Thymus (tissue), 11 donors: ENCODE measurements around the gene GAL3ST1. TPM values are rescaled to one million over a fixed set of nuclear protein-coding genes. Genes with fewer than 3 reads are reported as not detected.
"Not testable (repeated sequence)": the region's sequence is repeated elsewhere in the genome, so short reads cannot be mapped to it uniquely, and the experiment has no call there.

ENCODE experiments used
- DNase-seq, 9 donors: peaks; one replicate each; pipeline ENCODE4 v3.0.0-alpha.2; 2013; ENCODE audit warnings: low spot score in 9 of 9, low read depth in 6 of 9, missing footprints in 1 of 9
- H3K27ac ChIP-seq, 2 donors: one replicate each; pipeline ENCODE4 v1.5.1; 2013; ENCODE audit warnings: control low read depth in 1 of 2, low read depth in 1 of 2, low read length in 1 of 2, mild to moderate bottlenecking in 1 of 2, moderate library complexity in 1 of 2
- H3K27me3 ChIP-seq, 2 donors: one replicate each; pipeline ENCODE4 v1.5.1; 2013; ENCODE audit warnings: low read length in 1 of 2; ENCODE audit not compliant: control insufficient read depth in 2 of 2, insufficient read depth in 1 of 2
- H3K36me3 ChIP-seq, 2 donors: one replicate each; pipeline ENCODE4 v1.5.1; 2013; ENCODE audit warnings: low read length in 1 of 2, mild to moderate bottlenecking in 1 of 2, moderate library complexity in 1 of 2; ENCODE audit not compliant: control insufficient read depth in 2 of 2, insufficient read depth in 2 of 2
- H3K4me1 ChIP-seq, 2 donors: one replicate each; pipeline ENCODE4 v1.5.1; 2013; ENCODE audit warnings: low read length in 2 of 2; ENCODE audit not compliant: control insufficient read depth in 2 of 2, insufficient read depth in 2 of 2
- H3K4me3 ChIP-seq, 2 donors: one replicate each; pipeline ENCODE4 v1.5.1; 2013; ENCODE audit warnings: low read length in 2 of 2, control low read depth in 1 of 2, mild to moderate bottlenecking in 1 of 2
- H3K9me3 ChIP-seq, 2 donors: one replicate each; pipeline ENCODE4 v1.5.1; 2013; ENCODE audit warnings: low read length in 1 of 2, mild to moderate bottlenecking in 1 of 2; ENCODE audit not compliant: control insufficient read depth in 2 of 2, insufficient read depth in 1 of 2
- WGBS: extraction: QIAGEN DNeasy Blood & Tissue Kit; methylation state at CpG from one replicate; pipeline ENCODE4 v1.1.7; 2013; 5-methylcytosine and 5-hydroxymethylcytosine counted together
- polyA plus RNA-seq: library from polyadenylated mRNA; stranded (reverse); fragments of 200-250 nt; gene quantifications from one replicate; pipeline ENCODE4 v1.2.3, GENCODE V29; 2013
- total RNA-seq: library from RNA; stranded (reverse); fragments of 120-200 nt; gene quantifications from one replicate; pipeline ENCODE4 v1.2.4, GENCODE V29; 2013
- donor health status: healthy.

Gene GAL3ST1
- total and polyA plus RNA-seq, 2 donors: 0.09 to 0.46 TPM

DNA sequence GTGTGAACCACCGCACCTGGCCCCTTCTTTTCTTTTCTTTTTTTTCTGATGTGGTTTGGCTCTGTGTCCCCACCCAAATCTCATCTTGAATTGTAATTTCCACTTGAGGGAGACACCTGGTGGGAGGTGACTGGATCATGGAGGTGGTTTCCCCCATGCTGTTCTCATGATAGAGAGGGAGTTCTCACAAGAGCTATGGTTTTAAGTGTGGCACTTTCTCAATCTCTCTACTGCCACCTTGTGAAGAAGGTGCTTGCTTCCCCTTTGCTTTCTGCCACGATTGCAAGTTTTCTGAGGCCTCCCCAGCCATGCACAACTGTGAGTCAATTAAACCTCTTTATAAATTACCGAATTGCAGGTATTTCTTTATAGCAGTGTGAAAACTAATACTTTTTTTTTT lies 27.6 kb upstream of the GAL3ST1 start:
- WGBS: 70% methylated on average over 3 of the region's 3 CpGs
- Histone ChIP-seq H3K27ac (no peak overlapping the region), H3K36me3 (no peaks in the 10 kb centered on the region), H3K4me1 (peaks cover 5 to 11% of the 10 kb centered on the region in 2 donors), H3K4me3 (no peak overlapping the region), H3K27me3 (peaks cover 0 to 2% of the 10 kb centered on the region in 2 donors), H3K9me3 (peaks cover 0 to 2% of the 10 kb centered on the region in 2 donors)
- DNase-seq: peak in 1 of 9 donors; percentile 43

GRCh38 chr22:30601464-30601863 lies 27.0 kb upstream of the GAL3ST1 start:
- peaks cover 0 to 2% of the 10 kb centered on the region in 2 donors for H3K9me3 ChIP-seq
- no peak overlapping the region for H3K4me3 ChIP-seq
- no peaks in the 10 kb centered on the region for H3K36me3 ChIP-seq
- H3K27me3 ChIP-seq: peaks cover 0 to 2% of the 10 kb centered on the region in 2 donors
- H3K27ac ChIP-seq: no peak overlapping the region
- H3K4me1 ChIP-seq: peaks cover 5 to 7% of the 10 kb centered on the region in 2 donors
- WGBS: 96% methylated on average over 5 of the region's 5 CpGs
- DNase-seq: no peak

- H3K36me3 ChIP-seq: no peaks in the 10 kb centered on the region
- WGBS: 50% methylated on average over 3 of the region's 3 CpGs
Observed at GRCh38 chr22:30600921-30601320, 26.5 kb upstream of the GAL3ST1 start.

GRCh38 chr22:30598986-30599385 lies 24.5 kb upstream of the GAL3ST1 start:
- Histone ChIP-seq H3K36me3 (no peaks in the 10 kb centered on the region), H3K27ac (no peak overlapping the region), H3K4me3 (no peak overlapping the region), H3K4me1 (no peaks in the 10 kb centered on the region), H3K27me3 (peaks cover 0 to 8% of the 10 kb centered on the region in 2 donors), H3K9me3 (peaks cover 0 to 2% of the 10 kb centered on the region in 2 donors)
- WGBS: 98% methylated on average over 3 of the region's 3 CpGs
- DNase-seq: no peak

More at GRCh38 chr22:30600921-30601320, 26.5 kb upstream of the GAL3ST1 start:
- no peak for DNase-seq
- Histone ChIP-seq H3K27ac (no peak overlapping the region), H3K4me3 (no peak overlapping the region), H3K9me3 (peaks cover 0 to 2% of the 10 kb centered on the region in 2 donors), H3K4me1 (peaks cover under 1 to 2% of the 10 kb centered on the region in 2 donors), H3K27me3 (peaks cover 0 to 2% of the 10 kb centered on the region in 2 donors)

GRCh38 chr22:30596886-30597285 lies 22.4 kb upstream of the GAL3ST1 start:
- H3K27ac ChIP-seq: no peak overlapping the region

DNA sequence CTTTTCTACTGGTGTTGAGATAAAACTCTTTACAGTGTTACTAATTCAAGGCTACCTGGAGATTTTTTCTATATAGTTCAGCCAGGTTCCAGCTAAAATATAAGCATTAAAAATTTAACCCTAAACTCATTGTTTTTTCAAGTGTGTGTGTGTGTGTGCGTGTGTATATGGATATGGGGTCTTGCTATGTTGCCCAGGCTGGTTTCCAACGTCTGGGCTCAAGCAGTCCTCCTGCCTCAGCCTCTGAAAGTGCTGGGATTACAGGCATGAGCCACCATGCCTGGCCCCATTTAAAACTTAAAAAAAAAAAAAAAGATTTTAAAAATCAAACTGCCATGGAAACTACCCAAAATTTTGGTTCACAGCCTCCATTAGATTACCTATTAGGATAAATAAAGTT lies 21.7 kb upstream of the GAL3ST1 start:
- H3K36me3 ChIP-seq: no peaks in the 10 kb centered on the region
- DNase-seq: no peak
- H3K9me3 ChIP-seq: no peaks in the 10 kb centered on the region
- peaks cover 0 to 14% of the 10 kb centered on the region in 2 donors for H3K27me3 ChIP-seq
- 81% methylated on average over 2 of the region's 2 CpGs for WGBS
- no peak overlapping the region for H3K4me3 ChIP-seq
- H3K27ac ChIP-seq: no peak overlapping the region
- peaks cover 2 to 4% of the 10 kb centered on the region in 2 donors for H3K4me1 ChIP-seq

More at GRCh38 chr22:30596886-30597285, 22.4 kb upstream of the GAL3ST1 start:
- WGBS: 96% methylated on average over 29 of the region's 29 CpGs
- peaks cover 0 to 2% of the 10 kb centered on the region in 2 donors for H3K9me3 ChIP-seq
- H3K36me3 ChIP-seq: no peaks in the 10 kb centered on the region
- peaks cover 0 to 14% of the 10 kb centered on the region in 2 donors for H3K27me3 ChIP-seq
- H3K4me1 ChIP-seq: peaks cover 0 to 3% of the 10 kb centered on the region in 2 donors
- no peak for DNase-seq
- H3K4me3 ChIP-seq: no peak overlapping the region

- not testable (repeated sequence) for H3K27ac ChIP-seq, DNase-seq, H3K4me1 ChIP-seq, H3K4me3 ChIP-seq, H3K9me3 ChIP-seq
- Histone ChIP-seq H3K36me3 (peaks cover 18 to 20% of the 10 kb centered on the region in 2 donors), H3K27me3 (peaks cover 0 to 14% of the 10 kb centered on the region in 2 donors)
- 42% methylated on average over 18 of the region's 18 CpGs for WGBS
Observed at GRCh38 chr22:30592360-30592713, 17.9 kb upstream of the GAL3ST1 start.

GRCh38 chr22:30591588-30592359 lies 17.3 kb upstream of the GAL3ST1 start, which contains the start of gene PES1:
TSS of gene PES1 (minus strand) at chr22:30591910. CDS start at chr22:30591833, 77 bp downstream.
- H3K27ac ChIP-seq: peak within 1 kb of the TSS in 1 of 2 donors; percentile 87
- H3K27me3 ChIP-seq: peaks cover 0 to 14% of the 10 kb centered on the region in 2 donors
- no peaks in the 10 kb centered on the region for H3K9me3 ChIP-seq
- under 1% methylated on average over 49 of the region's 49 CpGs for WGBS
- H3K36me3 ChIP-seq: peaks cover 24 to 25% of the 10 kb centered on the region in 2 donors
- peaks cover 9 to 10% of the 10 kb centered on the region in 2 donors for H3K4me1 ChIP-seq
- H3K4me3 ChIP-seq: peak within 1 kb of the TSS; percentile 64 to 67
- DNase-seq: peak; percentile 96 to 99 (median 99)

- Histone ChIP-seq H3K4me3 (peak overlapping the region; percentile 64 to 67), H3K4me1 (peaks cover 9 to 10% of the 10 kb centered on the region in 2 donors), H3K36me3 (peaks cover 30 to 31% of the 10 kb centered on the region in 2 donors), H3K9me3 (no peaks in the 10 kb centered on the region), H3K27ac (no peak overlapping the region), H3K27me3 (peaks cover 0 to 14% of the 10 kb centered on the region in 2 donors)
- WGBS: 9% methylated on average over 14 of the region's 14 CpGs
- no peak for DNase-seq
Observed at GRCh38 chr22:30591191-30591587, 16.7 kb upstream of the GAL3ST1 start.
